ENCODE measurements around the gene PSEN1. TPM values are rescaled to one million over a fixed set of nuclear protein-coding genes. Genes with fewer than 3 reads are reported as not detected.
A peak's percentile ranks its signal among the peaks of the same experiment; 100 is the strongest.

PSEN1 gene
- total RNA-seq (ENCODE audit: unreplicated experiment) = 75.3 TPM
- long read RNA-seq, full-length matches to known transcripts = 28 of 44 reads
- long read RNA-seq, partial matches to known transcripts = 1 of 44 reads
- long read RNA-seq, other reads (novel, unspliced or antisense) = 15 of 44 reads

GRCh38 chr14:73136387-73137225 is at the start of gene PSEN1:
Gene PSEN1 (plus strand): TSS chr14:73136507. CDS start chr14:73148020, 11,513 bp downstream.
- peak within 1 kb of the TSS; percentile 93 for H3K4me3 Mint-ChIP-seq (ENCODE audit: unreplicated experiment)
- H3K9me3 Mint-ChIP-seq (ENCODE audit: unreplicated experiment) = no peaks in the 10 kb centered on the region
- H3K4me1 Mint-ChIP-seq (ENCODE audit: unreplicated experiment) = peaks cover 9% of the 10 kb centered on the region
- TF ChIP-seq CTCF (IDR thresholded peaks at IDR 0.05; ENCODE audit: unreplicated experiment) = no peak
- peaks cover 12% of the 10 kb centered on the region for H3K36me3 Mint-ChIP-seq (ENCODE audit: low read depth, unreplicated experiment)
- H3K27me3 Mint-ChIP-seq (ENCODE audit: unreplicated experiment) = peaks cover 5% of the 10 kb centered on the region
- H3K27ac Mint-ChIP-seq (ENCODE audit: unreplicated experiment) = peak within 1 kb of the TSS; percentile 88
- DNase-seq (ENCODE audit: low spot score) = peak; percentile 98

GRCh38 chr14:73091044-73091443 is 45.3 kb upstream of the PSEN1 start:
- H3K36me3 Mint-ChIP-seq (ENCODE audit: low read depth, unreplicated experiment) = peaks cover 32% of the 10 kb centered on the region
- H3K4me1 Mint-ChIP-seq (ENCODE audit: unreplicated experiment) = no peaks in the 10 kb centered on the region
- H3K9me3 Mint-ChIP-seq (ENCODE audit: unreplicated experiment) = no peaks in the 10 kb centered on the region
- no peak for TF ChIP-seq CTCF (IDR thresholded peaks at IDR 0.05; ENCODE audit: unreplicated experiment)
- H3K4me3 Mint-ChIP-seq (ENCODE audit: unreplicated experiment) = no peak overlapping the region
- H3K27me3 Mint-ChIP-seq (ENCODE audit: unreplicated experiment) = no peaks in the 10 kb centered on the region
- H3K27ac Mint-ChIP-seq (ENCODE audit: unreplicated experiment) = no peak overlapping the region
- DNase-seq (ENCODE audit: low spot score) = no peak

- TF ChIP-seq CTCF (IDR thresholded peaks at IDR 0.05; ENCODE audit: unreplicated experiment) = no peak
- peaks cover 22% of the 10 kb centered on the region for H3K36me3 Mint-ChIP-seq (ENCODE audit: low read depth, unreplicated experiment)
- DNase-seq (ENCODE audit: low spot score) = no peak
- no peak overlapping the region for H3K4me3 Mint-ChIP-seq (ENCODE audit: unreplicated experiment)
- H3K4me1 Mint-ChIP-seq (ENCODE audit: unreplicated experiment) = no peaks in the 10 kb centered on the region
- H3K9me3 Mint-ChIP-seq (ENCODE audit: unreplicated experiment) = no peaks in the 10 kb centered on the region
- no peaks in the 10 kb centered on the region for H3K27me3 Mint-ChIP-seq (ENCODE audit: unreplicated experiment)
- H3K27ac Mint-ChIP-seq (ENCODE audit: unreplicated experiment) = no peak overlapping the region
These were observed 38.9 kb upstream of the PSEN1 start for GRCh38 chr14:73097421-73097820.

- no peak overlapping the region for H3K4me3 Mint-ChIP-seq (ENCODE audit: unreplicated experiment)
- no peak for DNase-seq (ENCODE audit: low spot score)
- H3K27me3 Mint-ChIP-seq (ENCODE audit: unreplicated experiment) = no peaks in the 10 kb centered on the region
- no peaks in the 10 kb centered on the region for H3K4me1 Mint-ChIP-seq (ENCODE audit: unreplicated experiment)
- H3K36me3 Mint-ChIP-seq (ENCODE audit: low read depth, unreplicated experiment) = peaks cover 33% of the 10 kb centered on the region
- no peak for TF ChIP-seq CTCF (IDR thresholded peaks at IDR 0.05; ENCODE audit: unreplicated experiment)
- no peak overlapping the region for H3K27ac Mint-ChIP-seq (ENCODE audit: unreplicated experiment)
- H3K9me3 Mint-ChIP-seq (ENCODE audit: unreplicated experiment) = no peaks in the 10 kb centered on the region
These were observed 36.0 kb upstream of the PSEN1 start for GRCh38 chr14:73100334-73100733.
